Pancreas (tissue), 10 donors: ENCODE data around the gene GPC2. TPM values are rescaled to one million over a fixed set of nuclear protein-coding genes. Genes with fewer than 3 reads are reported as not detected.
"Not testable (repeated sequence)": the region's sequence is repeated elsewhere in the genome, so short reads cannot be mapped to it uniquely, and the experiment has no call there.

ENCODE experiments used
- ATAC-seq, 4 donors: fragments of 200-7000 bp; cut with Tn5 transposase; one replicate each; pipeline versions ENCODE4 v1.8.0 to v1.9.1; 2020; ENCODE audit warnings: mild to moderate bottlenecking in 4 of 4, moderate library complexity in 4 of 4
- DNase-seq, 6 donors: peaks; one replicate each; pipeline ENCODE4 v3.0.0-alpha.2; 2020
- FAIRE-seq: peaks from 2 replicates; lab custom pipeline; 2012; peaks lifted over from hg19 to GRCh38; lab: Jason Lieb, UNC
- H3K27ac ChIP-seq, 4 donors: fragments of 200-600 bp; sonication (generic); 1 replicate in 3 of 4; 2 replicates in 1 of 4; pipeline versions ENCODE4 v1.5.0 to v1.8.0; 2020
- H3K27me3 ChIP-seq, 4 donors: fragments of 200-600 bp; one replicate each; pipeline ENCODE4 v1.8.0; 2021
- H3K36me3 ChIP-seq, 3 donors: fragments of 200-600 bp; sonication (generic) in 1 of 3; one replicate each; pipeline versions ENCODE4 v1.5.0 to v1.8.0; 2020 to 2021
- H3K4me1 ChIP-seq, 3 donors: fragments of 200-600 bp; one replicate each; pipeline ENCODE4 v1.8.0; 2021
- H3K4me3 ChIP-seq, 4 donors: fragments of 200-600 bp; sonication (generic) in 2 of 4; one replicate each; pipeline versions ENCODE4 v1.5.0 to v1.8.0; 2020 to 2021
- H3K9me3 ChIP-seq, 4 donors: fragments of 200-600 bp; one replicate each; pipeline ENCODE4 v1.8.0; 2021
- WGBS, 2 donors: extraction: QIAGEN DNeasy Blood & Tissue Kit; methylation state at CpG; one replicate each; pipeline ENCODE4 v1.1.7; 2013; 5-methylcytosine and 5-hydroxymethylcytosine counted together
- intact Hi-C, 3 donors: fragments of 100-400 bp; cut with DNase I; formaldehyde crosslinking; loops; one replicate each; pipeline versions ENCODE4 v1.11.1 to v1.14.2; 2022
- polyA plus RNA-seq, 2 donors: library from polyadenylated mRNA; stranded (reverse); fragments of 200-250 nt; gene quantifications; one replicate each; pipeline ENCODE4 v1.2.3, GENCODE V29; 2013
- total RNA-seq, 6 donors: library from RNA; stranded (reverse); fragmentation: NEBNext Ultra II Directional in 4 of 6; extraction: Animal tissue kit (Norgen Biotek cat#: 25700) in 4 of 6; gene quantifications; one replicate each; pipeline versions ENCODE4 v1.2.1 to v1.2.4, GENCODE V29; 2021 to 2023
- TF ChIP-seq, protein P1 (sequence below), 4 donors: fragments of 200-600 bp; sonication (generic) in 3 of 4; IDR thresholded peaks; one replicate each; pipeline versions ENCODE4 v1.5.0 to v1.8.0; 2021; ENCODE audit warnings: antibody characterized with exemption in 4 of 4
- donor health status: healthy with polysubstance abuse.
- donor health status: DM: no; HTN: no; CAD: no; lungs with moderate emphysema.
- donor health status: DM: no; HTN: no; CAD: no.
- donor health status: control.
- donor health status: control.
- donor health status: Bipolar disorder and iron deficiency.
- donor health status: DM: yes; HTN: yes; CAD: no.
- donor health status: DM: no; HTN: no; CAD: no.
- donor health status: DM: no; HTN: no; CAD: no.
- donor health status: DM: yes; HTN: yes; CAD: no.

Gene GPC2
- total and polyA plus RNA-seq, 8 donors: 0.12 to 2.5 (median 0.62) TPM

- H3K27ac ChIP-seq: peak overlapping the region; percentile 41 to 78 (median 60)
These were observed 46.4 kb downstream of the GPC2 start for GRCh38 chr7:100130608-100131453.

GRCh38 chr7:100130220-100130607 is 47.0 kb downstream of the GPC2 start:
- ATAC-seq, FAIRE-seq, H3K27me3 ChIP-seq, H3K36me3 ChIP-seq, DNase-seq, H3K4me3 ChIP-seq, H3K9me3 ChIP-seq: not testable (repeated sequence)
- WGBS, 2 donors: 91 to 94% methylated on average over 1 of the region's 1 CpG
- Histone ChIP-seq H3K4me1 (peaks cover 0 to 14% (median 8%) of the 10 kb centered on the region in 3 donors), H3K27ac (peak overlapping the region in 3 of 4 donors; percentile 41 to 78 (median 60))
- intact Hi-C loops: loop anchor here in 1 of 3 donors (10.0 kb wide), 1 partner anchor 85 kb away; the partner anchor contains the start of gene PVRIG

More at GRCh38 chr7:100130608-100131453, 46.4 kb downstream of the GPC2 start:
- peak; percentile 39 to 55 (median 53) for ATAC-seq
- intact Hi-C loops: loop anchor here in 1 of 3 donors (10.0 kb wide), 1 partner anchor 84 kb away; the partner anchor contains the start of gene PVRIG
- peak; percentile 77 to 94 (median 88) for DNase-seq
- WGBS, 2 donors: 3 to 5% methylated on average over 24 of the region's 24 CpGs
- TF ChIP-seq, protein P1, sequence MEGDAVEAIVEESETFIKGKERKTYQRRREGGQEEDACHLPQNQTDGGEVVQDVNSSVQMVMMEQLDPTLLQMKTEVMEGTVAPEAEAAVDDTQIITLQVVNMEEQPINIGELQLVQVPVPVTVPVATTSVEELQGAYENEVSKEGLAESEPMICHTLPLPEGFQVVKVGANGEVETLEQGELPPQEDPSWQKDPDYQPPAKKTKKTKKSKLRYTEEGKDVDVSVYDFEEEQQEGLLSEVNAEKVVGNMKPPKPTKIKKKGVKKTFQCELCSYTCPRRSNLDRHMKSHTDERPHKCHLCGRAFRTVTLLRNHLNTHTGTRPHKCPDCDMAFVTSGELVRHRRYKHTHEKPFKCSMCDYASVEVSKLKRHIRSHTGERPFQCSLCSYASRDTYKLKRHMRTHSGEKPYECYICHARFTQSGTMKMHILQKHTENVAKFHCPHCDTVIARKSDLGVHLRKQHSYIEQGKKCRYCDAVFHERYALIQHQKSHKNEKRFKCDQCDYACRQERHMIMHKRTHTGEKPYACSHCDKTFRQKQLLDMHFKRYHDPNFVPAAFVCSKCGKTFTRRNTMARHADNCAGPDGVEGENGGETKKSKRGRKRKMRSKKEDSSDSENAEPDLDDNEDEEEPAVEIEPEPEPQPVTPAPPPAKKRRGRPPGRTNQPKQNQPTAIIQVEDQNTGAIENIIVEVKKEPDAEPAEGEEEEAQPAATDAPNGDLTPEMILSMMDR (IDR thresholded peaks at IDR 0.05): peak; percentile 64 to 81 (median 69)
- no peaks in the 10 kb centered on the region for H3K27me3 ChIP-seq
- H3K36me3 ChIP-seq: no peaks in the 10 kb centered on the region
- H3K9me3 ChIP-seq: no peaks in the 10 kb centered on the region
- H3K4me1 ChIP-seq: peaks cover 0 to 10% (median 4%) of the 10 kb centered on the region in 3 donors
- H3K4me3 ChIP-seq: peak overlapping the region in 2 of 4 donors; percentile 17 to 36
- FAIRE-seq: no peak

- WGBS, 2 donors: 50 to 56% methylated on average over 1 of the region's 1 CpG
- Histone ChIP-seq H3K4me3 (no peak overlapping the region), H3K9me3 (no peaks in the 10 kb centered on the region), H3K27me3 (no peaks in the 10 kb centered on the region), H3K27ac (no peak overlapping the region), H3K36me3 (no peaks in the 10 kb centered on the region), H3K4me1 (peaks cover 0 to 14% (median 8%) of the 10 kb centered on the region in 3 donors)
- TF ChIP-seq, protein P1 (IDR thresholded peaks at IDR 0.05): no peak
- intact Hi-C loops: no loop called here
- ATAC-seq (no peak), DNase-seq (no peak), FAIRE-seq (no peak)
These were observed 48.6 kb downstream of the GPC2 start for GRCh38 chr7:100128637-100128963.

DNA sequence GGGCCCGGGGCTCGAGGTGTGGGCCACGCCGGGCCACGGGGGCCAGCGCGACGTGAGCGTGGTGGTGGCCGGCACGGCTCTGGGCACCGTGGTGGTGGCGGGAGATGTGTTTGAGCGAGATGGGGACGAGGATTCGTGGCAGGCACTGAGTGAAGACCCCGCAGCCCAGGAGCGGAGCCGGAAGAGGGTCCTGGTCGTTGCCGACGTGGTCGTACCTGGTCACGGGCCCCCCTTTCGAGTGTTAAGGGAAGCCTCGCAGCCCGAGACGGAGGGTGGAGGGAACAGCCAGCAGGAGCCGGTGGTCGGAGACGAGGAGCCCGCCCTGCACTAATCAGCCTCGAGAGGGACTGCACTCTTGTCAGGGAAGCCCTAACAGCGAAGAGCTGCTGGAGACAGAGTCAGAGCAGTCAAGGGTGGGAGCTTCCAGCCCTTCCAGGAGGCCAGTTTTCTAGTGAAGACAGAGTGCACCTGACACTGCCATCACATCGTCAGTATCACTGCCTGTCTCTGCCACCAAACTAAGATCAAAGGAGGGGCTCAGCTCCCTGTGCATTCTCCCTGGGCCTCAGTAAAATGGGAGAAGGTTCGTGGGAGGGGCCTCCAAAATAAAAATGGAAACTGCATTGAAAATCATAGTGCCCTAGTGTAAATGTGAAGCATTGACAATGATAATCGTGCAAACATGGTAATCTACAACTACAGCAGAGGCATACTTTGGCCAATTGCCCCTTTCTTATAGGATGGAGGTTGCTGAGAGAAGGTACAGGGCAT is 49.1 kb downstream of the GPC2 start:
- H3K4me3 ChIP-seq: peak overlapping the region; percentile 54 to 98 (median 94)
- peaks cover 0 to 14% (median 8%) of the 10 kb centered on the region in 3 donors for H3K4me1 ChIP-seq
- WGBS, 2 donors: 3 to 8% methylated on average over 25 to 37 of the region's 37 CpGs
- no peaks in the 10 kb centered on the region for H3K27me3 ChIP-seq
- intact Hi-C loops: no loop called here
- no peaks in the 10 kb centered on the region for H3K36me3 ChIP-seq
- TF ChIP-seq, protein P1 (IDR thresholded peaks at IDR 0.05): no peak
- H3K27ac ChIP-seq: peak overlapping the region; percentile 84 to 94 (median 89)
- peak in 2 of 6 donors; percentile 30 to 81 for DNase-seq
- H3K9me3 ChIP-seq: no peaks in the 10 kb centered on the region
- ATAC-seq: peak in 1 of 4 donors; percentile 1
- FAIRE-seq: no peak
